DOHH2 (cell line): Measurements from ENCODE around the gene TSPYL1.
"Not testable (repeated sequence)": the region's sequence is repeated elsewhere in the genome, so short reads cannot be mapped to it uniquely, and the experiment has no call there.

Experiments
- H3F3A ChIP-seq: fragments of 200-600 bp; sonication (generic), shearing (Covaris generic); 2 replicates; pipeline ENCODE4 v1.6.0; 2016; ENCODE audit warnings: antibody characterized with exemption, mild to moderate bottlenecking; ENCODE audit not compliant: control insufficient read depth, insufficient read depth
- H3K27ac ChIP-seq: fragments of 200-600 bp; sonication (generic); 2 replicates; pipeline ENCODE4 v1.5.1; 2014; ENCODE audit warnings: low read depth, mild to moderate bottlenecking, low read length, moderate library complexity
- H3K27me3 ChIP-seq: fragments of 200-600 bp; sonication (generic); 2 replicates; pipeline ENCODE4 v1.6.1; 2014; ENCODE audit warnings: mild to moderate bottlenecking, low read length, mixed read lengths; ENCODE audit not compliant: control insufficient read depth
- H3K36me3 ChIP-seq: fragments of 200-600 bp; sonication (generic); 2 replicates; pipeline ENCODE4 v1.6.1; 2014; ENCODE audit warnings: mild to moderate bottlenecking, low read length, moderate library complexity, mixed read lengths; ENCODE audit not compliant: control insufficient read depth
- H3K4me1 ChIP-seq: fragments of 200-600 bp; sonication (generic); 2 replicates; pipeline ENCODE4 v1.6.1; 2014; ENCODE audit warnings: mild to moderate bottlenecking, low read length, mixed read lengths; ENCODE audit not compliant: control insufficient read depth
- H3K4me2 ChIP-seq: fragments of 200-600 bp; sonication (generic); 2 replicates; pipeline ENCODE4 v1.6.0; 2014; ENCODE audit warnings: mild to moderate bottlenecking, low read length, moderate library complexity
- H3K4me3 ChIP-seq: fragments of 200-600 bp; sonication (generic); 2 replicates; pipeline ENCODE4 v1.5.1; 2014; ENCODE audit warnings: mild to moderate bottlenecking, low read length, mixed read lengths
- H3K79me2 ChIP-seq: fragments of 200-600 bp; sonication (generic); 2 replicates; pipeline ENCODE4 v1.6.1; 2014; ENCODE audit warnings: mild to moderate bottlenecking, low read length, mixed read lengths; ENCODE audit not compliant: control insufficient read depth
- H3K9me2 ChIP-seq: fragments of 200-600 bp; sonication (generic); replicated peaks from 2 replicates; pipeline ENCODE4 v1.6.1; 2014; ENCODE audit warnings: mild to moderate bottlenecking, low read length, mixed read lengths; ENCODE audit not compliant: control insufficient read depth
- H3K9me3 ChIP-seq: fragments of 200-600 bp; sonication (generic); 2 replicates; pipeline ENCODE4 v1.6.1; 2014; ENCODE audit warnings: antibody characterized with exemption, low read length, mixed read lengths; ENCODE audit not compliant: control insufficient read depth, insufficient read depth
- H4K20me1 ChIP-seq: fragments of 200-600 bp; sonication (generic); 2 replicates; pipeline ENCODE4 v1.6.0; 2014; ENCODE audit warnings: low read depth, mild to moderate bottlenecking, antibody characterized with exemption, low read length, moderate library complexity; ENCODE audit not compliant: control insufficient read depth, insufficient read depth
- CTCF ChIP-seq: fragments of 200-600 bp; sonication (generic); IDR thresholded peaks from one replicate; pipeline ENCODE4 v1.5.1; 2014; ENCODE audit warnings: antibody characterized with exemption, mild to moderate bottlenecking, low read depth, low read length; ENCODE audit not compliant: poor library complexity, severe bottlenecking
- EZH2phosphoT487 ChIP-seq: fragments of 200-600 bp; sonication (generic); IDR thresholded peaks from 2 replicates; pipeline ENCODE4 v1.6.1; 2017; ENCODE audit warnings: borderline replicate concordance, mild to moderate bottlenecking, antibody characterized with exemption, low read length, moderate library complexity, mixed read lengths

The TSPYL1 gene

GRCh38 chr6:116327803-116328527 is 48.2 kb upstream of the TSPYL1 start:
- Histone ChIP-seq H4K20me1 (no peaks in the 10 kb centered on the region), H3K27me3 (no peaks in the 10 kb centered on the region), H3K4me3 (no peak overlapping the region), H3K36me3 (no peaks in the 10 kb centered on the region), H3K27ac (no peak overlapping the region), H3K79me2 (no peaks in the 10 kb centered on the region), H3K4me2 (no peak overlapping the region), H3K9me3 (no peaks in the 10 kb centered on the region), H3K9me2 (no peaks in the 10 kb centered on the region), H3K4me1 (no peaks in the 10 kb centered on the region), H3F3A (no peaks in the 10 kb centered on the region)
- TF ChIP-seq CTCF (no peak), EZH2phosphoT487 (no peak)

GRCh38 chr6:116326996-116327395 is 47.3 kb upstream of the TSPYL1 start:
- Histone ChIP-seq H3K36me3 (no peaks in the 10 kb centered on the region), H3K4me1 (no peaks in the 10 kb centered on the region), H3K9me2 (no peaks in the 10 kb centered on the region), H3K27ac (no peak overlapping the region), H3K27me3 (no peaks in the 10 kb centered on the region), H3K9me3 (no peaks in the 10 kb centered on the region), H3K4me3 (no peak overlapping the region), H3K4me2 (no peak overlapping the region), H3F3A (no peaks in the 10 kb centered on the region), H3K79me2 (no peaks in the 10 kb centered on the region), H4K20me1 (no peaks in the 10 kb centered on the region)
- TF ChIP-seq EZH2phosphoT487 (no peak), CTCF (no peak)

GRCh38 chr6:116326181-116326671 is 46.5 kb upstream of the TSPYL1 start:
- no peaks in the 10 kb centered on the region for H3K9me2 ChIP-seq

DNA sequence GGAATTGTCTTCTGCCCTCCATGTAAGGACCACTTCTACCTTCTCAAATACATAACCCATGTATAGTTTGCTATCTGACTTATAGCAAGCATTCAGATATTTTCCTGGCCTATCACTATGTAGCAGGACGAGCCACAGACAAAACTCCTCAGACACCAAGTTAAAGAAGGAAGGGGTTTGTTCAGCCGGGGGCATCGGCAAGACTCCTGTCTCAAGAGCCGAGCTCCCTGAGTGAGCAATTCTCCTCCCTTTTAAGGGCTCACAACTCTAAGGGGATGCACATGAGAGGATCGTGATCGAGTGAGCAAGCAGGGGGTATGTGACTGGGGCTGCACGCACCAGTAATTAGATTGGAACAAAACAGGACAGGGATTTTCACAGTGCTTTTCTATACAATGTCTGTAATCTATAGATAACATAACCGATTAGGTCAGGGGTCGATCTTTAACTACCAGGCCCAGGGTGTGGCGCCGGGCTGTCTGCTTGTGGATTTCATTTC is 46.0 kb upstream of the TSPYL1 start:
- not testable (repeated sequence) for H3K9me3 ChIP-seq, H3K79me2 ChIP-seq, H3K4me1 ChIP-seq, H3K4me3 ChIP-seq, H3K4me2 ChIP-seq, H3K9me2 ChIP-seq, H4K20me1 ChIP-seq, H3K27ac ChIP-seq, H3F3A ChIP-seq, H3K27me3 ChIP-seq, H3K36me3 ChIP-seq

More at GRCh38 chr6:116326181-116326671, 46.5 kb upstream of the TSPYL1 start:
- no peaks in the 10 kb centered on the region for H3K36me3 ChIP-seq
- H3K4me1 ChIP-seq = no peaks in the 10 kb centered on the region
- no peak overlapping the region for H3K27ac ChIP-seq
- H3K27me3 ChIP-seq = no peaks in the 10 kb centered on the region
- H3F3A ChIP-seq = no peaks in the 10 kb centered on the region
- TF ChIP-seq EZH2phosphoT487 = no peak
- no peak for TF ChIP-seq CTCF
- H3K4me2 ChIP-seq = no peak overlapping the region
- H3K4me3 ChIP-seq = no peak overlapping the region
- H3K9me3 ChIP-seq = no peaks in the 10 kb centered on the region
- no peaks in the 10 kb centered on the region for H3K79me2 ChIP-seq
- H4K20me1 ChIP-seq = no peaks in the 10 kb centered on the region
